Measurements from ENCODE around the gene HPCA. TPM values are rescaled to one million over a fixed set of nuclear protein-coding genes. Genes with fewer than 3 reads are reported as not detected.
A peak's percentile ranks its signal among the peaks of the same experiment; 100 is the strongest.

Gene HPCA
- total and polyA plus RNA-seq, 2 donors (not counting 1 experiment from before 2014, with no cell fraction given): 0.33 TPM; not detected in 1

GRCh38 chr1:32881291-32881690 lies 5.0 kb upstream of the HPCA start:
- H3K79me2 ChIP-seq (ENCODE audit: control insufficient read depth, insufficient read depth, low read length): no peaks in the 10 kb centered on the region
- no peak overlapping the region for H2AFZ ChIP-seq (ENCODE audit: low read length)
- no peaks in the 10 kb centered on the region for H4K20me1 ChIP-seq (ENCODE audit: control insufficient read depth, extremely low read depth, insufficient read depth, low read length)
- no peak overlapping the region for H3K27ac ChIP-seq (ENCODE audit: insufficient read depth, low read length)
- TF ChIP-seq EZH2 (IDR thresholded peaks at IDR 0.05; ENCODE audit: low read length, missing control alignments): no peak
- TF ChIP-seq, protein P1, sequence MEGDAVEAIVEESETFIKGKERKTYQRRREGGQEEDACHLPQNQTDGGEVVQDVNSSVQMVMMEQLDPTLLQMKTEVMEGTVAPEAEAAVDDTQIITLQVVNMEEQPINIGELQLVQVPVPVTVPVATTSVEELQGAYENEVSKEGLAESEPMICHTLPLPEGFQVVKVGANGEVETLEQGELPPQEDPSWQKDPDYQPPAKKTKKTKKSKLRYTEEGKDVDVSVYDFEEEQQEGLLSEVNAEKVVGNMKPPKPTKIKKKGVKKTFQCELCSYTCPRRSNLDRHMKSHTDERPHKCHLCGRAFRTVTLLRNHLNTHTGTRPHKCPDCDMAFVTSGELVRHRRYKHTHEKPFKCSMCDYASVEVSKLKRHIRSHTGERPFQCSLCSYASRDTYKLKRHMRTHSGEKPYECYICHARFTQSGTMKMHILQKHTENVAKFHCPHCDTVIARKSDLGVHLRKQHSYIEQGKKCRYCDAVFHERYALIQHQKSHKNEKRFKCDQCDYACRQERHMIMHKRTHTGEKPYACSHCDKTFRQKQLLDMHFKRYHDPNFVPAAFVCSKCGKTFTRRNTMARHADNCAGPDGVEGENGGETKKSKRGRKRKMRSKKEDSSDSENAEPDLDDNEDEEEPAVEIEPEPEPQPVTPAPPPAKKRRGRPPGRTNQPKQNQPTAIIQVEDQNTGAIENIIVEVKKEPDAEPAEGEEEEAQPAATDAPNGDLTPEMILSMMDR (conservative IDR thresholded peaks at IDR 0.05 in 1 of 2, IDR thresholded peaks at IDR 0.05 in 1 of 2; ENCODE audit: low read depth in 1 of 2, low read length in 2 of 2): no peak
- H3K36me3 ChIP-seq (ENCODE audit: control insufficient read depth, insufficient read depth, low read length): no peaks in the 10 kb centered on the region
- no peaks in the 10 kb centered on the region for H3K9me3 ChIP-seq (ENCODE audit: control insufficient read depth, insufficient read depth, low read depth, low read length)
- no peak overlapping the region for H3K4me3 ChIP-seq (replicated peaks in 1 of 4; ENCODE audit: control extremely low read depth in 1 of 4, insufficient read depth in 1 of 4, low read depth in 3 of 4, low read length in 4 of 4)
- DNase-seq (ENCODE audit: low read depth in 2 of 2): no peak
- H3K4me2 ChIP-seq (ENCODE audit: extremely low read depth, insufficient read depth, low read length): no peak overlapping the region
- peaks cover 20% of the 10 kb centered on the region for H3K27me3 ChIP-seq (ENCODE audit: control insufficient read depth, insufficient read depth, low read length)
- no peak overlapping the region for H3K9ac ChIP-seq (ENCODE audit: insufficient read depth, low read length)
- H3K4me1 ChIP-seq (ENCODE audit: control insufficient read depth, extremely low read depth, insufficient read depth, low read length): no peaks in the 10 kb centered on the region

DNA sequence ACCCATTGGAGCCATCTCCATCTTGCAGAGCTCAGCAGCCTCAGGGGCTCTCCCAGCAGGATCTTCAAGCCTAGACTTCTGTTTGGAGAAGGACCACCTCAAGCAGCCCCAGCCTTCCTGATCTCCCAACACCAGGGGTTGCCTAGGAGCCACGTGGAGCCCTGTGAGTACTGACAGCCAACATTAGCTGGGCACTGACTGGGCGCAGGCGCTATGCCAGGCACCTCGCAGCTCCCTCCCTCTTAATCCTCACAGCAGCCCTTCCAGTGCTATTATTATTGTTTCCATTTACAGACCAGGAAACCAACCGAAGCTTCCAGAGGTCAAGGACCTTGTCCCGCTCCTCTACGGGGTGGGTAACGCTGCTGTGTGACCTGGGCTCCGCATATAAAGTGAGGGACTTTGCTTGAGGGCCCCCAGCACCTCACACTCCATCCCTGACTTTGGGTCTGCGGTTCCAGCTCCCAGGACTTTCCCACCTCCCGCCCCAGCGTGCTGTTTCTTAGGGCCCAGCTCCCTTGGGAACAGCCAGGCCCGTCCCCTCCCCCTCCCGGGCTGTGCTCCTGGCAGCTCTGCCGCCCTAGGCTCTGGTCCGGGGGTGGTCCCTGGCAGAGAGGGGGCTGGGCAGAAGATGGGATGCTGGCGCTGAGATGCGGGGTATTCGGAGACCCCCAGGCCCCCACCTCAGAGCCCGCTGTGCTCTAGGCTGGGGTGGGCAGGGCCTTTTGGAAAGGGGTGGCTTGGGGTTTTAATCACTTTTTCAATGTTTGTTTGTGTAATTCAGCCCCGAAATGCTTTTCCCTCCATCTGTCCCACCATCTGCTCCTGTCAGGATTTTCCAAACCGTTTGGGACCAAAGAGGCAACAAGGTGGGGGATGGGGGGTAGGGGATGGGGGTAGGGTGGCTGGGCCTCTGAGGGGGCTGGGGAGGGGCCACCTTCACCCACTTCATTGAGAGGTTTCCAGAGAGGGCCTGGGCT lies 4.1 kb upstream of the HPCA start:
- no peak overlapping the region for H3K9ac ChIP-seq (ENCODE audit: insufficient read depth, low read length)
- TF ChIP-seq, protein P1 (conservative IDR thresholded peaks at IDR 0.05 in 1 of 2, IDR thresholded peaks at IDR 0.05 in 1 of 2; ENCODE audit: low read depth in 1 of 2, low read length in 2 of 2): no peak
- TF ChIP-seq EZH2 (IDR thresholded peaks at IDR 0.05; ENCODE audit: low read length, missing control alignments): no peak
- H3K9me3 ChIP-seq (ENCODE audit: control insufficient read depth, insufficient read depth, low read depth, low read length): no peaks in the 10 kb centered on the region
- H2AFZ ChIP-seq (ENCODE audit: low read length): no peak overlapping the region
- no peaks in the 10 kb centered on the region for H3K79me2 ChIP-seq (ENCODE audit: control insufficient read depth, insufficient read depth, low read length)
- no peaks in the 10 kb centered on the region for H4K20me1 ChIP-seq (ENCODE audit: control insufficient read depth, extremely low read depth, insufficient read depth, low read length)
- no peaks in the 10 kb centered on the region for H3K36me3 ChIP-seq (ENCODE audit: control insufficient read depth, insufficient read depth, low read length)
- H3K27me3 ChIP-seq (ENCODE audit: control insufficient read depth, insufficient read depth, low read length): peaks cover 24% of the 10 kb centered on the region
- no peak overlapping the region for H3K4me3 ChIP-seq (replicated peaks in 1 of 4; ENCODE audit: control extremely low read depth in 1 of 4, insufficient read depth in 1 of 4, low read depth in 3 of 4, low read length in 4 of 4)
- no peaks in the 10 kb centered on the region for H3K4me1 ChIP-seq (ENCODE audit: control insufficient read depth, extremely low read depth, insufficient read depth, low read length)
- H3K4me2 ChIP-seq (ENCODE audit: extremely low read depth, insufficient read depth, low read length): no peak overlapping the region
- no peak for DNase-seq (ENCODE audit: low read depth in 2 of 2)
- no peak overlapping the region for H3K27ac ChIP-seq (ENCODE audit: insufficient read depth, low read length)

- H3K27ac ChIP-seq (ENCODE audit: insufficient read depth, low read length): no peak overlapping the region
- H3K9ac ChIP-seq (ENCODE audit: insufficient read depth, low read length): no peak overlapping the region
- H3K4me1 ChIP-seq (ENCODE audit: control insufficient read depth, extremely low read depth, insufficient read depth, low read length): no peaks in the 10 kb centered on the region
- no peak overlapping the region for H2AFZ ChIP-seq (ENCODE audit: low read length)
- H3K4me2 ChIP-seq (ENCODE audit: extremely low read depth, insufficient read depth, low read length): no peak overlapping the region
- no peaks in the 10 kb centered on the region for H4K20me1 ChIP-seq (ENCODE audit: control insufficient read depth, extremely low read depth, insufficient read depth, low read length)
- no peak for DNase-seq (ENCODE audit: low read depth in 2 of 2)
- no peak overlapping the region for H3K4me3 ChIP-seq (replicated peaks in 1 of 4; ENCODE audit: control extremely low read depth in 1 of 4, insufficient read depth in 1 of 4, low read depth in 3 of 4, low read length in 4 of 4)
- TF ChIP-seq, protein P1 (conservative IDR thresholded peaks at IDR 0.05 in 1 of 2, IDR thresholded peaks at IDR 0.05 in 1 of 2; ENCODE audit: low read depth in 1 of 2, low read length in 2 of 2): no peak
- TF ChIP-seq EZH2 (IDR thresholded peaks at IDR 0.05; ENCODE audit: low read length, missing control alignments): peak; percentile 37
- H3K79me2 ChIP-seq (ENCODE audit: control insufficient read depth, insufficient read depth, low read length): no peaks in the 10 kb centered on the region
- peaks cover 34% of the 10 kb centered on the region for H3K27me3 ChIP-seq (ENCODE audit: control insufficient read depth, insufficient read depth, low read length)
- no peaks in the 10 kb centered on the region for H3K9me3 ChIP-seq (ENCODE audit: control insufficient read depth, insufficient read depth, low read depth, low read length)
- H3K36me3 ChIP-seq (ENCODE audit: control insufficient read depth, insufficient read depth, low read length): no peaks in the 10 kb centered on the region
Observed at GRCh38 chr1:32883338-32884031, 2.8 kb upstream of the HPCA start.
